K562 (cell line): ENCODE results near the gene SAMD4A. TPM values are rescaled to one million over a fixed set of nuclear protein-coding genes. Genes with fewer than 3 reads are reported as not detected.
A peak's percentile ranks its signal among the peaks of the same experiment; 100 is the strongest.

Experiments used
- ATAC-seq: fragments of 200-7000 bp; cut with Tn5 transposase; 3 replicates; pipeline ENCODE4 v1.9.1; 2020; ENCODE audit warnings: moderate library complexity
- BruUV-seq: library from RNA; stranded (reverse); fragments of 400-500 nt; replicated peaks from 2 replicates; lab custom pipeline; 2021; lab: Mats Ljungman, UMichigan
- CTCF ChIA-PET: fragments of 300-600 bp; formaldehyde crosslinking; extraction: SDS; loops from one replicate; lab custom pipeline; 2021; ENCODE audit warnings: low intra/inter-chr PET ratio; lab: Yijun Ruan, JAX
- POLR2A ChIA-PET: fragments of 300-600, 350-650 bp; sonication (Branson Sonifier 250); formaldehyde crosslinking; extraction: SDS; loops from one replicate; lab custom pipeline; 2021; ENCODE audit warnings: antibody characterized with exemption, inconsistent platforms; lab: Yijun Ruan, JAX
- DNase-seq, 4 experiments: peaks; one replicate each; pipeline versions ENCODE4 v3.0.0 to v3.0.0-alpha.2; 2011 to 2018; ENCODE audit warnings: low spot score in 3 of 4, mixed read lengths in 3 of 4; ENCODE audit errors: extremely low read depth in 1 of 4
- FAIRE-seq: peaks from 2 replicates; lab custom pipeline; 2011; peaks lifted over from hg19 to GRCh38; lab: Jason Lieb, UNC
- H2AFZ ChIP-seq: 2 replicates; pipeline ENCODE4 v1.6.0; 2011; ENCODE audit warnings: low read depth, low read length, control low read depth, inconsistent platforms
- H3K27ac ChIP-seq: fragments of 200-600 bp; 3 replicates; pipeline ENCODE4 v1.8.0; 2011; ENCODE audit warnings: low read depth, mild to moderate bottlenecking, control low read depth, inconsistent platforms, low read length, moderate library complexity, mixed read lengths; ENCODE audit errors: extremely low read depth
- H3K27me3 ChIP-seq, 2 experiments: fragments of 300-600 bp in 1 of 2; 2 replicates in 1 of 2; 3 replicates in 1 of 2; pipeline versions ENCODE4 v1.6.0 to v1.8.0; 2011; ENCODE audit warnings: inconsistent platforms in 2 of 2, low read length in 2 of 2, mild to moderate bottlenecking in 1 of 2, mixed read lengths in 1 of 2, moderate library complexity in 1 of 2; ENCODE audit not compliant: control insufficient read depth in 2 of 2, insufficient read depth in 2 of 2
- H3K36me3 ChIP-seq: fragments of 300-600 bp; 3 replicates; pipeline ENCODE4 v1.8.0; 2011; ENCODE audit warnings: mild to moderate bottlenecking, low read length, inconsistent platforms; ENCODE audit not compliant: control insufficient read depth, insufficient read depth
- H3K4me1 ChIP-seq, 2 experiments: fragments of 200-600 bp in 1 of 2; replicated peaks in 1 of 2; 2 replicates in 1 of 2; 3 replicates in 1 of 2; pipeline versions ENCODE4 v1.5.1 to v1.8.0; 2011; ENCODE audit warnings: inconsistent platforms in 2 of 2, low read length in 2 of 2, mild to moderate bottlenecking in 1 of 2, mixed read lengths in 1 of 2, moderate library complexity in 1 of 2; ENCODE audit not compliant: control insufficient read depth in 2 of 2, insufficient read depth in 2 of 2
- H3K4me2 ChIP-seq: 2 replicates; pipeline ENCODE4 v1.6.1; 2011; ENCODE audit warnings: low read length, control low read depth, inconsistent platforms, mixed read lengths; ENCODE audit not compliant: insufficient read depth
- H3K4me3 ChIP-seq: fragments of 200-600 bp; sonication (generic), shearing (Covaris generic); 2 replicates; pipeline ENCODE4 v1.5.1; 2016; ENCODE audit warnings: control low read depth, inconsistent platforms
- H3K79me2 ChIP-seq: fragments of 200-600 bp; 3 replicates; pipeline ENCODE4 v1.8.0; 2011; ENCODE audit warnings: low read length, inconsistent platforms; ENCODE audit not compliant: control insufficient read depth, insufficient read depth
- H3K9ac ChIP-seq, 2 experiments: 2 replicates each; pipeline versions ENCODE4 v1.6.0 to v1.6.1; 2011; ENCODE audit warnings: low read depth in 2 of 2, low read length in 2 of 2, control low read depth in 1 of 2, inconsistent platforms in 1 of 2, mild to moderate bottlenecking in 1 of 2, mixed read lengths in 1 of 2; ENCODE audit not compliant: insufficient read depth in 1 of 2
- H3K9me1 ChIP-seq: one replicate; pipeline ENCODE4 v1.6.0; 2011; ENCODE audit warnings: inconsistent platforms, mild to moderate bottlenecking, low read length, moderate library complexity; ENCODE audit not compliant: control insufficient read depth, insufficient read depth
- H3K9me3 ChIP-seq: replicated peaks from 2 replicates; pipeline ENCODE4 v1.5.1; 2011; ENCODE audit warnings: low read depth, low read length, inconsistent platforms; ENCODE audit not compliant: control insufficient read depth, insufficient read depth
- H4K20me1 ChIP-seq: replicated peaks from 2 replicates; pipeline ENCODE4 v1.6.1; 2011; ENCODE audit warnings: low read length, inconsistent platforms, mixed read lengths; ENCODE audit not compliant: control insufficient read depth, insufficient read depth
- CBX3 ChIP-seq, 2 experiments: IDR thresholded peaks; 1 replicate in 1 of 2; 2 replicates in 1 of 2; pipeline ENCODE4 v1.6.1; 2012; ENCODE audit warnings: inconsistent platforms in 2 of 2, low read length in 2 of 2, borderline replicate concordance in 1 of 2, control low read depth in 1 of 2
- EGR1 ChIP-seq: fragments of 450-650 bp; conservative IDR thresholded peaks from 2 replicates; pipeline ENCODE4 v1.6.1; 2017; ENCODE audit warnings: mild to moderate bottlenecking
- MECOM ChIP-seq: fragments of 250-450 bp; sonication (Bioruptor Pico); IDR thresholded peaks from 2 replicates; pipeline ENCODE4 v1.8.0; 2022; ENCODE audit warnings: inconsistent platforms
- MNT ChIP-seq, 2 experiments: fragments of 450-650 bp; conservative IDR thresholded peaks; 2 replicates each; pipeline ENCODE4 v1.6.1; 2017; ENCODE audit warnings: mild to moderate bottlenecking in 2 of 2, moderate library complexity in 2 of 2
- ZBTB12 ChIP-seq: fragments of 250-450 bp; sonication (Bioruptor Pico); IDR thresholded peaks from 2 replicates; pipeline ENCODE4 v1.4.0; 2020
- ZNF134 ChIP-seq: fragments of 250-450 bp; sonication (Bioruptor Pico); conservative IDR thresholded peaks from 2 replicates; pipeline ENCODE4 v1.4.0; 2020
- ZNF407 ChIP-seq: fragments of 450-650 bp; IDR thresholded peaks from 2 replicates; pipeline ENCODE4 v1.6.1; 2016; ENCODE audit warnings: low read depth
- ZNF449 ChIP-seq: fragments of 250-450 bp; sonication (Bioruptor Pico); IDR thresholded peaks from 2 replicates; pipeline ENCODE4 v1.8.0; 2022; ENCODE audit warnings: moderate library complexity, mild to moderate bottlenecking, inconsistent platforms
- WGBS: fragments of 100-300 bp; shearing (Covaris generic); methylation state at CpG from one replicate; pipeline ENCODE4 v1.1.6; 2016; ENCODE audit warnings: low coverage, mixed read lengths; ENCODE audit not compliant: insufficient coverage; ENCODE audit errors: missing lambda C conversion rate; 5-methylcytosine and 5-hydroxymethylcytosine counted together
- in situ Hi-C: fragments of 300-500 bp; cut with MboI; formaldehyde crosslinking; loops from 4 replicates; pipeline ENCODE4 v1.15.0; 2018; ENCODE audit warnings: inconsistent platforms, mixed read lengths
- intact Hi-C: fragments of 100-400 bp; cut with micrococcal nuclease; formaldehyde crosslinking; loops from 2 replicates; pipeline ENCODE4 v1.14.2; 2022
- polyA plus RNA-seq, 8 experiments: library from polyadenylated mRNA; depleted of rRNA in 4 of 8; stranded (reverse) in 5 of 8; unstranded in 3 of 8; fragments of >200 nt; fragmentation: Nextera tagmentation in 2 of 8; fragmentation: Illumina TruSeq in 1 of 8; extraction: Ambion mirVana in 2 of 8; extraction: Trizol in 1 of 8; gene quantifications; 2 replicates each; pipeline versions ENCODE4 v1.2.1 to v1.2.3, GENCODE V29; 2011 to 2014; ENCODE audit warnings: inconsistent platforms in 1 of 8, missing spikeins in 1 of 8
- total RNA-seq, 7 experiments: library from RNA; depleted of rRNA in 6 of 7; stranded (reverse); fragments of >200 nt in 6 of 7; fragmentation: Illumina TruSeq in 2 of 7; extraction: Trizol in 2 of 7; gene quantifications; 2 replicates each; pipeline versions ENCODE4 v1.2.1 to v1.2.3, GENCODE V29; 2011 to 2021; ENCODE audit warnings: low replicate concordance in 1 of 7

Gene SAMD4A
- total and polyA plus RNA-seq, 9 of the 15 experiments (the other 6 are each of a cell fraction or from before 2014, with no cell fraction given): 0.66 to 6.8 (median 3.3) TPM

- FAIRE-seq: no peak
- ATAC-seq: peak; percentile 73
- BruUV-seq: no TSS peak
- TF ChIP-seq EGR1: no peak
- TF ChIP-seq ZNF449 (CRISPR knock-in tag): no peak
- peak; percentile 57 to 74 for TF ChIP-seq MNT (conservative IDR thresholded peaks at IDR 0.05)
- TF ChIP-seq ZNF407: no peak
- TF ChIP-seq ZNF134 (CRISPR knock-in tag): no peak
- no peak for TF ChIP-seq ZBTB12 (CRISPR knock-in tag)
- TF ChIP-seq MECOM (CRISPR knock-in tag): no peak
- TF ChIP-seq CBX3 (IDR thresholded peaks at IDR 0.05; ENCODE audit: borderline replicate concordance in 1 of 2, low read length in 2 of 2): no peak
Measured at GRCh38 chr14:54565785-54566409, 1.0 kb upstream of the SAMD4A start.

More at GRCh38 chr14:54565785-54566409, 1.0 kb upstream of the SAMD4A start:
- Histone ChIP-seq H3K9ac (peak overlapping the region; percentile 73 to 91; a peak in 3 of 4 replicates), H3K4me1 (peaks cover 12 to 39% of the 10 kb centered on the region in 2 experiments; a peak in 4 of 5 replicates), H3K9me1 (no peaks in the 10 kb centered on the region), H3K79me2 (peaks cover 29% of the 10 kb centered on the region), H3K27ac (peak overlapping the region; percentile 81; the same call in 2 of the 3 replicates), H3K27me3 (no peaks in the 10 kb centered on the region), H2AFZ (peak overlapping the region; percentile 76), H3K36me3 (peaks cover 15% of the 10 kb centered on the region; the same call in 1 of the 3 replicates), H3K4me2 (peak overlapping the region; percentile 79; the same call in 1 of the 2 replicates), H3K9me3 (no peaks in the 10 kb centered on the region), H3K4me3 (peak overlapping the region; percentile 69), H4K20me1 (no peaks in the 10 kb centered on the region)
- CTCF ChIA-PET: interaction anchor here (4.2 kb wide), 1 partner anchor 208 kb away, joined by 52 read pairs; no protein-coding TSS in a partner anchor
- intact Hi-C loops: loop anchor here (2.0 kb wide), 3 partner anchors 159 to 241 kb away; no protein-coding TSS in a partner anchor
- DNase-seq: peak; percentile 61 to 82 (median 72)
- WGBS: 0% methylated on average over 22 of the region's 73 CpGs
- POLR2A ChIA-PET: interaction anchor here (0.9 to 1.7 kb wide), 4 partner anchors 9 to 211 kb away, joined by 3 to 8 read pairs (median 4); no protein-coding TSS in a partner anchor
- in situ Hi-C loops: loop anchor here (5.0 kb wide), 1 partner anchor 206 kb away; no protein-coding TSS in a partner anchor
